Skeletal muscle satellite cell (primary cell): Measurements from ENCODE around the gene TMEFF2.
"Not testable (repeated sequence)": the region's sequence is repeated elsewhere in the genome, so short reads cannot be mapped to it uniquely, and the experiment has no call there.

ENCODE experiments used
- H3K27me3 ChIP-seq: 2 replicates; pipeline ENCODE4 v1.7.0; 2013; ENCODE audit warnings: low read length; ENCODE audit not compliant: control insufficient read depth, insufficient read depth
- H3K36me3 ChIP-seq: 2 replicates; pipeline ENCODE4 v1.7.0; 2013; ENCODE audit warnings: mild to moderate bottlenecking, control low read depth, low read length; ENCODE audit not compliant: insufficient read depth
- H3K4me1 ChIP-seq: 2 replicates; pipeline ENCODE4 v1.7.0; 2013; ENCODE audit warnings: low read length; ENCODE audit not compliant: control insufficient read depth, insufficient read depth
- H3K4me2 ChIP-seq: 2 replicates; pipeline ENCODE4 v1.7.0; 2013; ENCODE audit warnings: mild to moderate bottlenecking, low read length
- H3K4me3 ChIP-seq: 2 replicates; pipeline ENCODE4 v1.7.0; 2013; ENCODE audit warnings: low read length
- H3K9ac ChIP-seq: 2 replicates; pipeline ENCODE4 v1.7.0; 2013; ENCODE audit warnings: mild to moderate bottlenecking, low read depth, low read length, moderate library complexity
- H3K9me3 ChIP-seq: replicated peaks from 2 replicates; pipeline ENCODE4 v1.7.0; 2013; ENCODE audit warnings: mild to moderate bottlenecking, control low read depth, low read length

The TMEFF2 gene

GRCh38 chr2:192090911-192091310, 103.8 kb downstream of the TMEFF2 start:
- Histone ChIP-seq H3K27me3 (no peaks in the 10 kb centered on the region), H3K4me2 (no peak overlapping the region), H3K4me1 (peaks cover 14% of the 10 kb centered on the region), H3K9ac (no peak overlapping the region), H3K36me3 (no peaks in the 10 kb centered on the region), H3K9me3 (no peaks in the 10 kb centered on the region), H3K4me3 (no peak overlapping the region)

- Histone ChIP-seq H3K9me3 (no peaks in the 10 kb centered on the region), H3K4me3 (no peak overlapping the region), H3K4me2 (no peak overlapping the region), H3K4me1 (peaks cover 13% of the 10 kb centered on the region), H3K27me3 (no peaks in the 10 kb centered on the region), H3K36me3 (no peaks in the 10 kb centered on the region), H3K9ac (no peak overlapping the region)
Observed at GRCh38 chr2:192087398-192087958, 107.3 kb downstream of the TMEFF2 start.

GRCh38 chr2:192082121-192082520, 112.6 kb downstream of the TMEFF2 start:
- H3K4me1 ChIP-seq, result no peaks in the 10 kb centered on the region
- H3K9ac ChIP-seq, result no peak overlapping the region
- H3K27me3 ChIP-seq, result no peaks in the 10 kb centered on the region

GRCh38 chr2:192080096-192080495, 114.6 kb downstream of the TMEFF2 start:
- not testable (repeated sequence) for H3K9ac ChIP-seq, H3K36me3 ChIP-seq

More at GRCh38 chr2:192082121-192082520, 112.6 kb downstream of the TMEFF2 start:
- H3K4me3 ChIP-seq, result no peak overlapping the region
- H3K4me2 ChIP-seq, result no peak overlapping the region
- H3K9me3 ChIP-seq, result no peaks in the 10 kb centered on the region
- no peaks in the 10 kb centered on the region for H3K36me3 ChIP-seq

GRCh38 chr2:192073878-192074277, 120.9 kb downstream of the TMEFF2 start:
- Histone ChIP-seq H3K9me3 (no peaks in the 10 kb centered on the region), H3K36me3 (no peaks in the 10 kb centered on the region), H3K4me3 (no peak overlapping the region), H3K9ac (no peak overlapping the region), H3K4me2 (no peak overlapping the region), H3K4me1 (peaks cover 9% of the 10 kb centered on the region), H3K27me3 (no peaks in the 10 kb centered on the region)

More at GRCh38 chr2:192080096-192080495, 114.6 kb downstream of the TMEFF2 start:
- not testable (repeated sequence) for H3K4me2 ChIP-seq, H3K9me3 ChIP-seq, H3K27me3 ChIP-seq, H3K4me1 ChIP-seq, H3K4me3 ChIP-seq

- H3K4me3 ChIP-seq, result no peak overlapping the region
- no peak overlapping the region for H3K4me2 ChIP-seq
- H3K4me1 ChIP-seq, result peaks cover 9% of the 10 kb centered on the region
- no peaks in the 10 kb centered on the region for H3K36me3 ChIP-seq
- no peaks in the 10 kb centered on the region for H3K9me3 ChIP-seq
- no peak overlapping the region for H3K9ac ChIP-seq
- no peaks in the 10 kb centered on the region for H3K27me3 ChIP-seq
Observed at GRCh38 chr2:192072778-192073177, 122.0 kb downstream of the TMEFF2 start.

- no peak overlapping the region for H3K4me3 ChIP-seq
- H3K9me3 ChIP-seq, result no peaks in the 10 kb centered on the region
- H3K4me1 ChIP-seq, result peaks cover 9% of the 10 kb centered on the region
- no peaks in the 10 kb centered on the region for H3K27me3 ChIP-seq
- no peak overlapping the region for H3K9ac ChIP-seq
- no peaks in the 10 kb centered on the region for H3K36me3 ChIP-seq
- no peak overlapping the region for H3K4me2 ChIP-seq
Observed at GRCh38 chr2:192072261-192072660, 122.5 kb downstream of the TMEFF2 start.

GRCh38 chr2:192070099-192070498, 124.6 kb downstream of the TMEFF2 start:
- Histone ChIP-seq H3K4me3 (no peak overlapping the region), H3K27me3 (no peaks in the 10 kb centered on the region), H3K4me1 (peaks cover 9% of the 10 kb centered on the region), H3K4me2 (no peak overlapping the region), H3K36me3 (no peaks in the 10 kb centered on the region), H3K9ac (no peak overlapping the region), H3K9me3 (no peaks in the 10 kb centered on the region)

- H3K4me1 ChIP-seq, result peaks cover 9% of the 10 kb centered on the region
- no peak overlapping the region for H3K9ac ChIP-seq
- no peak overlapping the region for H3K4me2 ChIP-seq
- H3K27me3 ChIP-seq, result no peaks in the 10 kb centered on the region
- H3K36me3 ChIP-seq, result no peaks in the 10 kb centered on the region
- no peaks in the 10 kb centered on the region for H3K9me3 ChIP-seq
- H3K4me3 ChIP-seq, result no peak overlapping the region
Observed at GRCh38 chr2:192069417-192069816, 125.3 kb downstream of the TMEFF2 start.

- no peaks in the 10 kb centered on the region for H3K27me3 ChIP-seq
- H3K9ac ChIP-seq, result no peak overlapping the region
- H3K9me3 ChIP-seq, result no peaks in the 10 kb centered on the region
- H3K4me1 ChIP-seq, result peaks cover 9% of the 10 kb centered on the region
- no peaks in the 10 kb centered on the region for H3K36me3 ChIP-seq
- H3K4me2 ChIP-seq, result no peak overlapping the region
- no peak overlapping the region for H3K4me3 ChIP-seq
Observed at GRCh38 chr2:192068966-192069365, 125.8 kb downstream of the TMEFF2 start.

GRCh38 chr2:192067631-192068030, 127.1 kb downstream of the TMEFF2 start:
- Histone ChIP-seq H3K27me3 (no peaks in the 10 kb centered on the region), H3K36me3 (no peaks in the 10 kb centered on the region), H3K4me2 (no peak overlapping the region), H3K9ac (no peak overlapping the region), H3K9me3 (no peaks in the 10 kb centered on the region), H3K4me3 (no peak overlapping the region), H3K4me1 (peaks cover 9% of the 10 kb centered on the region)

GRCh38 chr2:192064459-192064858, 130.3 kb downstream of the TMEFF2 start:
- no peak overlapping the region for H3K9ac ChIP-seq
- no peaks in the 10 kb centered on the region for H3K9me3 ChIP-seq
- H3K4me1 ChIP-seq, result no peaks in the 10 kb centered on the region
- H3K4me2 ChIP-seq, result no peak overlapping the region
- no peak overlapping the region for H3K4me3 ChIP-seq
- H3K27me3 ChIP-seq, result no peaks in the 10 kb centered on the region
- no peaks in the 10 kb centered on the region for H3K36me3 ChIP-seq
